ENCODE data around the gene COPS8. TPM values are rescaled to one million over a fixed set of nuclear protein-coding genes. Genes with fewer than 3 reads are reported as not detected.

COPS8 gene
- total RNA-seq, 6 donors from 2014 or later = 24.1 to 48.3 (median 38.1) TPM

DNA sequence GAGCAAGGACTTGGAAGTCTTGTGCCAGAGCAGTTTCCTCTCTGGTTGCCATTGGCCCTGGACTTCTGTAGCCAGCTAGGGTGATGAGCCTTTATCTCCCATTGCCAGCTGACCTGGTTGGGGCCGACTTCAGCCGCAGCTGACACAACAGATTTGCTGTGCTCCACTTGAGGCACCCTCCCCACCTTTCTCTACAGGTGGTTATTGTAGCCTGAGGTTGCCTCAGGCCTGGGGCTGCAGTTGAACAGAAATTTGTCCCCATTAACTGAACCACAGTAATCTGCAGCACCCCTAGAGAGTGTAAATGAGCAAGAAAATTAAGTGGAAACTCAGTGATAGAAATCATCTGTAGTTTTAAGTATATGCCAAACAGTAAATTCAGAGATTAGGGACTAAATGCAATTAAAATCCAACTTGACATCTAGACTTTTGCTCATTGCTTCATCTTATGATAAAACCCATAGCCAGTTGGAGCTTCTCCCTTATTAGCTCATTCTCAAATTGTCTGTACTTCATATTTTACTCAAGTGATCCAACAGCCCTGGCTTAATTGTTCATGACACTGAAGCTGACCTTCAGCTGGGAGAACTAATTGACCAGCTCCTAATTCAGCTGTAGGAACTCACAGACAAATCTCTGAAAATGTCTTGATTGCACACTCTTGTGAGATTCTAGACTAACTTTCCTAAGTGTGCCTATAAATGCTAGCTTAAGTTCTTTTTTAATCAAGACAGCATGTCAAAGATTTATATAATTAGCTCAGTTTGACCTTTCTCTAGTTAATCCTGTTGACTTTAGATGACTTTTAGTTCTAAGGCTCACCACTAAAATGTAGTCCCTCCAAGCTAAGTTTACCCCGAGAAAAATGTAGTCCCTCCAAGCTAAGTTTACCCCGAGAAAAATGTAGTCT, 48.9 kb downstream of the COPS8 start:
- Histone ChIP-seq H3K36me3 (no peaks in the 10 kb centered on the region), H3K27me3 (no peaks in the 10 kb centered on the region), H3K27ac (no peak overlapping the region), H3K9me3 (no peaks in the 10 kb centered on the region), H3K4me3 (no peak overlapping the region), H3K4me1 (no peaks in the 10 kb centered on the region)
- no peak for DNase-seq
- 64 to 80% methylated on average over 4 of the region's 4 CpGs for WGBS, 2 donors
- TF ChIP-seq POLR2A (IDR thresholded peaks at IDR 0.05) (no peak), EP300 (IDR thresholded peaks at IDR 0.05) (no peak), POLR2AphosphoS5 (IDR thresholded peaks at IDR 0.05) (no peak)
- TF ChIP-seq, protein P1, sequence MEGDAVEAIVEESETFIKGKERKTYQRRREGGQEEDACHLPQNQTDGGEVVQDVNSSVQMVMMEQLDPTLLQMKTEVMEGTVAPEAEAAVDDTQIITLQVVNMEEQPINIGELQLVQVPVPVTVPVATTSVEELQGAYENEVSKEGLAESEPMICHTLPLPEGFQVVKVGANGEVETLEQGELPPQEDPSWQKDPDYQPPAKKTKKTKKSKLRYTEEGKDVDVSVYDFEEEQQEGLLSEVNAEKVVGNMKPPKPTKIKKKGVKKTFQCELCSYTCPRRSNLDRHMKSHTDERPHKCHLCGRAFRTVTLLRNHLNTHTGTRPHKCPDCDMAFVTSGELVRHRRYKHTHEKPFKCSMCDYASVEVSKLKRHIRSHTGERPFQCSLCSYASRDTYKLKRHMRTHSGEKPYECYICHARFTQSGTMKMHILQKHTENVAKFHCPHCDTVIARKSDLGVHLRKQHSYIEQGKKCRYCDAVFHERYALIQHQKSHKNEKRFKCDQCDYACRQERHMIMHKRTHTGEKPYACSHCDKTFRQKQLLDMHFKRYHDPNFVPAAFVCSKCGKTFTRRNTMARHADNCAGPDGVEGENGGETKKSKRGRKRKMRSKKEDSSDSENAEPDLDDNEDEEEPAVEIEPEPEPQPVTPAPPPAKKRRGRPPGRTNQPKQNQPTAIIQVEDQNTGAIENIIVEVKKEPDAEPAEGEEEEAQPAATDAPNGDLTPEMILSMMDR (IDR thresholded peaks at IDR 0.05) = no peak
- no peak for ATAC-seq (ENCODE audit: low FRiP score in 2 of 2)

DNA sequence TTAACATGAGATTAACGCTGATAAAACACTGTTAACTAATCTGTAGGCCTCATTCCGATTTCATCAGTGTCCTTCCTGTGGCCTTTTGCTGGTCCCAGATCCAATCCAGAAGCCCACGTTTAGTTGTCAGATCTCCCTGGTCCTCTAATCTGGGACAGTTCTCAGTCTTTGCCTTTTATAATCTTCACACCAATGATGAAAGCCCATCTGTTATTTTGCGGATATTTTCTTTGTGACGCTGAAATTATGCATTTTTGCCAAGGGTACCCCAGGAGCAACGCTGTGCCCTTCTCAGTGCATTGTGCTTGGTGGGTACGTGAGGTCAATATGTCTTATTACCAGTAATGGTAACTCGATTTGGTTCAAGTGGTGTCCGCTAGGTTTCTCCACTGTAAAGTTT, 51.1 kb downstream of the COPS8 start:
- H3K27ac ChIP-seq = no peak overlapping the region
- H3K4me3 ChIP-seq = no peak overlapping the region
- no peaks in the 10 kb centered on the region for H3K4me1 ChIP-seq
- WGBS, 2 donors = 86 to 91% methylated on average over 9 of the region's 9 CpGs
- TF ChIP-seq POLR2AphosphoS5 (IDR thresholded peaks at IDR 0.05) (no peak), EP300 (IDR thresholded peaks at IDR 0.05) (no peak), POLR2A (IDR thresholded peaks at IDR 0.05) (no peak)
- TF ChIP-seq, protein P1 (IDR thresholded peaks at IDR 0.05) = no peak
- no peaks in the 10 kb centered on the region for H3K27me3 ChIP-seq
- no peak for DNase-seq
- H3K9me3 ChIP-seq = no peaks in the 10 kb centered on the region
- H3K36me3 ChIP-seq = no peaks in the 10 kb centered on the region
- no peak for ATAC-seq (ENCODE audit: low FRiP score in 2 of 2)

DNA sequence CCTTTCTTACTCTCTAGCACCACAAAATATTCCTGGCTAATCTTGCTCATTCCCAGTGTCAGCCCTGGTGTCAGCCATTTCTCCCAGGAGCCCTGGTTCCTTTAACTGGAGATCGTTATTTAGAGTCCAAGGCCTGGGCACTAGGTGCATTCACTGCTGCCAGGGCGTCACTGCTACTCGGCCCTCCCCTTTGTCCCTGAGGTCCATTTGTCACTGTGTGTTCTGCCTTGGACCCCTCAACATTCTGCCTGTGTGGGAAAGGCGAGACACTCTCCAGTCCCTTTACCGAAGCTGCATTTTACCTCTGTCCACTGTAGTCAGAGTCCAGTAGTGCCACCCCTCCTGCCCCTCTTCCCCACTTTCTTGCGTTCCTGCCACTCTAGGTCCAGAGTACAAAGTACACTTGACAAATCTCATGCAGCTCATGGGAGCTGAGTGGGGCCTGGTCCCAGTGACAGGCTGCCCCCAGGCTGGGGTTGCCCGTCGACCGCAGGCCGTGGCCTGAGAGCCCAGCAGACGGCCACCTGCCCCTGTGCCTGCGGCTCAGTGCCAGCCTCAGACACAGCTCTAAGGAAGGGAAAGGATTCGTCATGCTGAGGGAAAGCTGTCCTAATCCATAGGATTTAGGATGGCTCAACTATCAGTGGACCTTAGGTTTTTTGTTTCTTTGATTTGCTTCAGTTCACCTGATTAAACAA, 52.1 kb downstream of the COPS8 start:
- peak in 1 of 2 donors; percentile 63 for DNase-seq
- 91 to 94% methylated on average over 9 to 13 of the region's 13 CpGs for WGBS, 2 donors
- H3K9me3 ChIP-seq = no peaks in the 10 kb centered on the region

GRCh38 chr2:237139123-237139675, 53.5 kb downstream of the COPS8 start:
- 90 to 96% methylated on average over 14 of the region's 14 CpGs for WGBS, 2 donors
- Histone ChIP-seq H3K27me3 (no peaks in the 10 kb centered on the region), H3K36me3 (no peaks in the 10 kb centered on the region), H3K4me3 (no peak overlapping the region), H3K4me1 (no peaks in the 10 kb centered on the region), H3K9me3 (no peaks in the 10 kb centered on the region), H3K27ac (no peak overlapping the region)
- ATAC-seq (ENCODE audit: low FRiP score in 2 of 2) (peak in 1 of 2 donors; percentile 47), DNase-seq (no peak)
- no peak for TF ChIP-seq EP300 (IDR thresholded peaks at IDR 0.05)
- TF ChIP-seq POLR2A (IDR thresholded peaks at IDR 0.05) = no peak
- TF ChIP-seq POLR2AphosphoS5 (IDR thresholded peaks at IDR 0.05) = no peak
- TF ChIP-seq, protein P1 (IDR thresholded peaks at IDR 0.05) = no peak

More for the DNA sequence above, 52.1 kb downstream of the COPS8 start:
- no peaks in the 10 kb centered on the region for H3K36me3 ChIP-seq
- no peaks in the 10 kb centered on the region for H3K4me1 ChIP-seq
- TF ChIP-seq POLR2A (IDR thresholded peaks at IDR 0.05) (no peak), EP300 (IDR thresholded peaks at IDR 0.05) (no peak), POLR2AphosphoS5 (IDR thresholded peaks at IDR 0.05) (no peak)
- TF ChIP-seq, protein P1 (IDR thresholded peaks at IDR 0.05) = no peak
- H3K27ac ChIP-seq = no peak overlapping the region
- no peak overlapping the region for H3K4me3 ChIP-seq
- no peak for ATAC-seq (ENCODE audit: low FRiP score in 2 of 2)
- no peaks in the 10 kb centered on the region for H3K27me3 ChIP-seq

Data from upper lobe of left lung (tissue), 6 donors.